Thyroid gland (tissue), 4 donors: ENCODE measurements around the gene OR4N2. TPM values are rescaled to one million over a fixed set of nuclear protein-coding genes. Genes with fewer than 3 reads are reported as not detected.
"Not testable (repeated sequence)": the region's sequence is repeated elsewhere in the genome, so short reads cannot be mapped to it uniquely, and the experiment has no call there.

ENCODE experiments used
- DNase-seq, 2 donors: peaks; one replicate each; pipeline ENCODE4 v3.0.0-alpha.2; 2019
- H3K27ac ChIP-seq, 3 donors: fragments of 200-600 bp; sonication (generic); 1 replicate in 2 of 3; 2 replicates in 1 of 3; pipeline ENCODE4 v1.5.1; 2016 to 2019; ENCODE audit warnings: mild to moderate bottlenecking in 1 of 3, moderate library complexity in 1 of 3
- H3K27me3 ChIP-seq: fragments of 200-600 bp; sonication (generic); one replicate; pipeline ENCODE4 v1.5.1; 2019
- H3K36me3 ChIP-seq, 2 donors: fragments of 200-600 bp; sonication (generic); one replicate each; pipeline ENCODE4 v1.5.1; 2016 to 2019
- H3K4me1 ChIP-seq, 2 donors: fragments of 200-600 bp; sonication (generic); one replicate each; pipeline ENCODE4 v1.5.1; 2017 to 2019
- H3K4me3 ChIP-seq, 3 donors: fragments of 200-600 bp; sonication (generic); replicated peaks in 1 of 3; 1 replicate in 2 of 3; 2 replicates in 1 of 3; pipeline ENCODE4 v1.5.1; 2016; ENCODE audit warnings: mild to moderate bottlenecking in 1 of 3
- H3K9me3 ChIP-seq: fragments of 200-600 bp; sonication (generic); one replicate; pipeline ENCODE4 v1.5.1; 2017
- POLR2A ChIP-seq, 2 donors: fragments of 450-650 bp; IDR thresholded peaks; one replicate each; pipeline ENCODE4 v1.6.1; 2017; ENCODE audit warnings: antibody characterized with exemption in 2 of 2, mild to moderate bottlenecking in 2 of 2, moderate library complexity in 1 of 2
- WGBS, 2 donors: methylation state at CpG; one replicate each; pipeline ENCODE4 v1.1.5; 2017; 5-methylcytosine and 5-hydroxymethylcytosine counted together
- intact Hi-C: fragments of 100-400 bp; cut with DNase I; formaldehyde crosslinking; loops from one replicate; pipeline ENCODE4 v1.15.1; 2023
- total RNA-seq, 4 donors: library from RNA; depleted of rRNA; stranded (reverse); fragments of >200 nt; gene quantifications; one replicate each; pipeline ENCODE4 v1.2.3, GENCODE V29; 2016
- TF ChIP-seq, protein P1 (sequence below), 6 experiments: fragments of 200-600 bp in 3 of 6; fragments of 450-650 bp in 3 of 6; sonication (generic) in 3 of 6; IDR thresholded peaks; one replicate each; pipeline ENCODE4 v1.5.1; 2016 to 2019; ENCODE audit warnings: antibody characterized with exemption in 6 of 6, mild to moderate bottlenecking in 2 of 6, inconsistent platforms in 1 of 6, moderate library complexity in 1 of 6

The OR4N2 gene, protein sequence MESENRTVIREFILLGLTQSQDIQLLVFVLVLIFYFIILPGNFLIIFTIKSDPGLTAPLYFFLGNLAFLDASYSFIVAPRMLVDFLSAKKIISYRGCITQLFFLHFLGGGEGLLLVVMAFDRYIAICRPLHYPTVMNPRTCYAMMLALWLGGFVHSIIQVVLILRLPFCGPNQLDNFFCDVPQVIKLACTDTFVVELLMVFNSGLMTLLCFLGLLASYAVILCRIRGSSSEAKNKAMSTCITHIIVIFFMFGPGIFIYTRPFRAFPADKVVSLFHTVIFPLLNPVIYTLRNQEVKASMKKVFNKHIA
- total RNA-seq, result not detected

DNA sequence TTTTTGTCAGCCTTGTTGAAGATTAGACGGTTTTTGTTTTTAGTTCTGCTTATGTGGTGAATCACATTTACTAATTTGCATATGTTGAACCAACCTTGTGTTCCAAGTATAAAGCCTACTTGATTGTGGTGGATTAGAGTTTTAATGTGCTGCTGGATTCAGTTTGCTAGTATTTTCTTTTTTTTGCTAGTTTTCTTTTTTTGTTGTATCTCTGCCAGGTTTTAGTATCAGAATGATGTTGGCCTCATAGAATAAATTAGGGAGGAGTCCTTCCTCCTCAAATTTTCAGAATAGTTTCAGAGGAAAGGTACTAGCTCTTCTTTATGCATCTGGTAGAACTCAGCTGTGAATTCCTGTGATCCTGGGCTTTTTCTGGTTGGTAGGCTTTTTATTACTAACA lies at the start of gene OR4N2:
OR4N2 (plus strand) TSS at position 301 of the 400 bp plus-strand sequence. CDS start 23,679 bp downstream, outside the sequence.
- H3K4me1 ChIP-seq, intact Hi-C loops, H3K9me3 ChIP-seq, H3K27me3 ChIP-seq, H3K27ac ChIP-seq, H3K36me3 ChIP-seq, DNase-seq, H3K4me3 ChIP-seq: not testable (repeated sequence)
- WGBS, 2 donors, result 72 to 76% methylated on average over 1 of the region's 1 CpG

DNA sequence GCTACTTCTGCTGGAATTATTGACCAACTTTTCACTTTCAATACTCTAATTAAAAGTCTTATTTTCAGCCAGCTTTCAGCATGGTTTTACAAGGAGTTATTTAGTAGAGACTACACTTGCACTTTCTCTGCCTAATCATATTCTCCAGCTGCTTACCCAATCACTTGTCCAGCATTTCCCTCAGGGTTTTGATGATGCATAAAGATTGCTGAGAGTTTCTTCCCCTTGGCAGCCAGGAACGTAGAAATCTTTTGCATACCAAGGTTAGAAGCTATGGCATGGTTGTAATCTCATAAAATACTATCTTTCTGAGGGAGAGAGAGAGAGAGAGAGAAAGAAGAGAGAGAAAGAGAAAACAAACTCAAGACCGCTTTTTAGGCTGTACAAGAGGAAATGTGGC lies 49.4 kb upstream of the OR4N2 start:
- H3K4me1 ChIP-seq, result no peaks in the 10 kb centered on the region
- no peak for DNase-seq
- H3K4me3 ChIP-seq, result no peak overlapping the region
- WGBS, 2 donors, result 33 to 38% methylated on average over 2 of the region's 2 CpGs
- H3K9me3 ChIP-seq, result no peaks in the 10 kb centered on the region
- no peaks in the 10 kb centered on the region for H3K27me3 ChIP-seq
- H3K27ac ChIP-seq, result no peak overlapping the region
- intact Hi-C loops, result no loop called here
- TF ChIP-seq, protein P1, sequence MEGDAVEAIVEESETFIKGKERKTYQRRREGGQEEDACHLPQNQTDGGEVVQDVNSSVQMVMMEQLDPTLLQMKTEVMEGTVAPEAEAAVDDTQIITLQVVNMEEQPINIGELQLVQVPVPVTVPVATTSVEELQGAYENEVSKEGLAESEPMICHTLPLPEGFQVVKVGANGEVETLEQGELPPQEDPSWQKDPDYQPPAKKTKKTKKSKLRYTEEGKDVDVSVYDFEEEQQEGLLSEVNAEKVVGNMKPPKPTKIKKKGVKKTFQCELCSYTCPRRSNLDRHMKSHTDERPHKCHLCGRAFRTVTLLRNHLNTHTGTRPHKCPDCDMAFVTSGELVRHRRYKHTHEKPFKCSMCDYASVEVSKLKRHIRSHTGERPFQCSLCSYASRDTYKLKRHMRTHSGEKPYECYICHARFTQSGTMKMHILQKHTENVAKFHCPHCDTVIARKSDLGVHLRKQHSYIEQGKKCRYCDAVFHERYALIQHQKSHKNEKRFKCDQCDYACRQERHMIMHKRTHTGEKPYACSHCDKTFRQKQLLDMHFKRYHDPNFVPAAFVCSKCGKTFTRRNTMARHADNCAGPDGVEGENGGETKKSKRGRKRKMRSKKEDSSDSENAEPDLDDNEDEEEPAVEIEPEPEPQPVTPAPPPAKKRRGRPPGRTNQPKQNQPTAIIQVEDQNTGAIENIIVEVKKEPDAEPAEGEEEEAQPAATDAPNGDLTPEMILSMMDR (IDR thresholded peaks at IDR 0.05), result no peak
- no peak for TF ChIP-seq POLR2A (IDR thresholded peaks at IDR 0.05)
- H3K36me3 ChIP-seq, result no peaks in the 10 kb centered on the region

DNA sequence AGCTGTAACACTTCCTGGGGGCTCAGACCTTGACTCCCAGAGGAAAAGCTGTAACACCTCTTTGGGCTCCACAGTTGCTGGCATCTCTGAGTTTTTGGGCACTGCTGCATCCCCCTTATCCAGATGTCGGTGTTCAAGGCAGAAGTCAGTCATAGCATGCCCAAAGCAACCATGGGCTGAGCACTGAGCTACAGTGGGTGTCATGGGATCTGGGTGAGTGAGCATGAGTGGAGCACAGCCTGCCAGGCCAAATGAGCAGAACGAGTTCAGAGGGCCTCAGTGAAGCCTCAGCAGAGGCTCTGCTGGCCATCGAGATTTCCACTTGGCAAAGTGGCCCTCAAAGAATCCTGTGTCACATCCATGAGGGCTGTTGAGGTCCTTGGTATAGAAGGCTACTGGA lies 32.1 kb upstream of the OR4N2 start:
- H3K27ac ChIP-seq, H3K27me3 ChIP-seq, intact Hi-C loops, H3K4me1 ChIP-seq, H3K9me3 ChIP-seq, DNase-seq, H3K4me3 ChIP-seq, H3K36me3 ChIP-seq: not testable (repeated sequence)
- WGBS, 2 donors, result 42 to 55% methylated on average over 3 of the region's 3 CpGs

DNA sequence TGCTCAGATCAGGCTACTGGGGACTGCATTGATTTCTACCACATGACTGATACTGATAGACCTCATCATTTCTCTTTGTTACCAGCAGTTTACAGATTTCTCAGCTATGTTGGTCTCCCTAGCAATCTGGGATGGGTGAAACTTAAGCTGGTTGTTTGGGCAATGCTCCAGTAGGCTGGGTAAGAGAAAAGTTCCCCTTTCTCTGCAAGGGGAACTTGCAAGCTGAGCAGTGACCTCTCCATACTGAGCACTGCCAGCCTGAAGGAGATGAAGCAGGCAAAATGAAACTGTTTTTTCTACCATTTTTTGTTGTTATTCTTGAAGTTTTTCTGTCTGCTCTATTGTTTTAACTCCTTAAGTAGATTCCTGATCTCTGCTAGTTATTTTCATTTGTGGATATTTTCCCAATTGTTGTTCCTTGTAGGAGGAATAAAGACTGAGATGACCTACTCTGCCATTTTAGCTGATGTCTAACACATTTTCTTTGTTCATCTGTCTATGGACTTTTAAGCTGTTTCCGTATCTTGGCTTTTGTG lies 31.6 kb upstream of the OR4N2 start:
- 87 to 91% methylated on average over 1 of the region's 1 CpG for WGBS, 2 donors
- Histone ChIP-seq H3K27me3 (no peaks in the 10 kb centered on the region), H3K27ac (no peak overlapping the region), H3K36me3 (no peaks in the 10 kb centered on the region), H3K4me1 (no peaks in the 10 kb centered on the region), H3K9me3 (no peaks in the 10 kb centered on the region), H3K4me3 (no peak overlapping the region)
- DNase-seq, result no peak
- TF ChIP-seq POLR2A (IDR thresholded peaks at IDR 0.05), result no peak
- TF ChIP-seq, protein P1 (IDR thresholded peaks at IDR 0.05), result no peak
- intact Hi-C loops, result no loop called here

DNA sequence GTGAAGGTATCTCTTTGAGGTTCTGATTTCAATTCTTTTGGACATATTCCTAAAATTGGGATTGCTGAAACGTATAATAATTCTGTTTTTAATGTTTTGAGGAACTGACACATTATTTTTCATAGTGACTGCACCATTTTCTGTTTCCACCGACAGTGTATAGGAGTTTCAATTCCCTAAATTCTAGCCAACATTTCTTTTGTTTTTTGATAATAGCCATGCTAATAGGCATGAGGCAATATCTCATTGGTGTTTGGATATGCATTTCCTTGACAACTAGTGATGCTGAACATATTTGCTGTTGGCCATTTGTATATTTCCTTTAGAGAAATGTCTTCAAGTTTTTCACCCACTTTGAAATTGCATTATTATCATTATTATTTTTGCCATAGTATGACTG lies 31.1 kb upstream of the OR4N2 start:
- H3K27me3 ChIP-seq, DNase-seq, H3K36me3 ChIP-seq, H3K9me3 ChIP-seq, H3K4me3 ChIP-seq, H3K27ac ChIP-seq, intact Hi-C loops, H3K4me1 ChIP-seq: not testable (repeated sequence)
- 45 to 47% methylated on average over 2 of the region's 2 CpGs for WGBS, 2 donors

DNA sequence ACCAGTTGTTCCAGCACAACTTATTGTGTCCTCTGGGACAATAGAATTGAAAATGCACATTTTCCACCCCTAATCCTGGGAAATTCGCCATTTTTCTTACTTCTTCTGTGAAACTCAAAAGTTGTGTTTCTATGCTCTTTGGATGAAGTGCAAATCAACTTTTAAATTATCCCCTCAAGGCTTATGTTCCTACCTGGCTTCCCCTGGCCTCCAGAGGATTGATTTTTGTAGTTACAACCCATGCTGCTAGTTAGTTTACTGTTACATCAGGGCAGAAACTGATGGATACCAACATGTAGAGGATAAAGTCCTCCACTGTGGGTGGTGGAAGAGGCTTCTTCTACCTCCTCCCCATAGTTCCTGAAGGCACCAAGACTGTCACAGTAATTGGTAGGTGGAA lies 30.4 kb upstream of the OR4N2 start, which contains the start of gene OR4M1:
OR4M1 (plus strand) TSS at position 301 of the 400 bp plus-strand sequence. CDS start 6,819 bp downstream, outside the sequence.
- intact Hi-C loops, H3K4me3 ChIP-seq, H3K36me3 ChIP-seq, H3K27me3 ChIP-seq, H3K9me3 ChIP-seq, DNase-seq, H3K27ac ChIP-seq, H3K4me1 ChIP-seq: not testable (repeated sequence)
- 9 to 13% methylated on average over 1 of the region's 1 CpG for WGBS, 2 donors

DNA sequence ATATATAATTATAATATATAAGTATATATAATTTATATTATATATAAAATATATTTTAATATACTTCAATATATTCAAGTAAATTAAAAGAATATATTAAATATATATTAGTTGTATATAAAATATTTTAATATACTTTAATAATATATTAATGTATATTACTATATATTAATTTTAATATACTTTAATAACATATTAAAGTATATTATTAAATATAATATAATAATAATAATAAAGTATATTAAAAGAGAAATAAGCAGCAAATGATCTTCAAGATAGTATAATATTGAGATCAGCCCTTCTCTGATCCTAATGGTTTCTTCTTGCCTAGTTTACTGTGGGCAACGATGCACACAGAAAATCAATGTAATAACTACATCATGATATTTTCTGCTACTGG lies 28.0 kb upstream of the OR4N2 start:
- 73% methylated on average over 1 of the region's 1 CpG for WGBS, 2 donors
- TF ChIP-seq POLR2A (IDR thresholded peaks at IDR 0.05), result no peak
- TF ChIP-seq, protein P1 (IDR thresholded peaks at IDR 0.05), result no peak
- no peaks in the 10 kb centered on the region for H3K9me3 ChIP-seq
- H3K4me3 ChIP-seq, result no peak overlapping the region
- no peaks in the 10 kb centered on the region for H3K4me1 ChIP-seq
- intact Hi-C loops, result no loop called here
- H3K36me3 ChIP-seq, result no peaks in the 10 kb centered on the region
- H3K27me3 ChIP-seq, result no peaks in the 10 kb centered on the region
- no peak overlapping the region for H3K27ac ChIP-seq
- no peak for DNase-seq

DNA sequence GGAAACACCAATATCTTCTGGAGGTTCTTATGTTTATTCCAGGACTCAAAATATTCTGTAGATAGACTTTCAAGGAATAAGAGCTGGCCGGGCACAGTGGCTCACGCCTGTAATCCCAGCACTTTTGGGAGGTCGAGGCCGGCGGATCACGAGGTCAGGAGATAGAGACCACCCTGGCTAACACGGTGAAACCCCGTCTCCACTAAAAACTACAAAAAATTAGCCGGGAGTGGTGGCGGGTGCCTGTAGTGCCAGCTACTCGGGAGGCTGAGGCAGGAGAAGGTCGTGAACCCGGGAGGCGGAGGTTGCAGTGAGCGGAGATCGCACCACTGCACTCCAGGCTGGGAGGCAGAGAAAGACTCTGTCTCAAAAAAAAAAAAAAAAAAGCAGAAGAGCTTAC lies 17.7 kb upstream of the OR4N2 start:
- DNase-seq, intact Hi-C loops, H3K4me3 ChIP-seq, H3K4me1 ChIP-seq, H3K36me3 ChIP-seq, H3K9me3 ChIP-seq, H3K27me3 ChIP-seq, H3K27ac ChIP-seq: not testable (repeated sequence)
- 79 to 81% methylated on average over 16 of the region's 16 CpGs for WGBS, 2 donors

DNA sequence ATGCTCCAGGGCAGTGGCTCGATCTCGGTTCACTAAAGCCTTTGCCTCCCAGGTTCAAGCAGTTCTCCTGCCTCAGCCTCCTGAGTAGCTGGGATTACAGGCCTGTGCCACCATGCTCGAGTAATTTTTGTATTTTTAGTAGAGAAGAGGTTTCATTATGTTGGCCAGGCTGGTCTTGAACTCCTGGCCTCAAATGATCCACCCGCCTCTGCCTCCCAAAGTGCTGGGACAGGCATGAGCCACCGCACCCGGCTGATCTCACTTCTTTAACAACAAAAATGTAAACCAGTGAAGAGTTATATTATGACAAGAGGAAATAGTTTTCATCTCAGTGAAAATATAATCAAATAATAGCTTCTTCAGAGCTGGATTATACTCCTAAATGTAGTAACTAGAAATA lies 16.3 kb upstream of the OR4N2 start:
- H3K4me3 ChIP-seq, H3K9me3 ChIP-seq, H3K27me3 ChIP-seq, intact Hi-C loops, H3K27ac ChIP-seq, DNase-seq, H3K4me1 ChIP-seq, H3K36me3 ChIP-seq: not testable (repeated sequence)
- 70 to 74% methylated on average over 6 of the region's 6 CpGs for WGBS, 2 donors

DNA sequence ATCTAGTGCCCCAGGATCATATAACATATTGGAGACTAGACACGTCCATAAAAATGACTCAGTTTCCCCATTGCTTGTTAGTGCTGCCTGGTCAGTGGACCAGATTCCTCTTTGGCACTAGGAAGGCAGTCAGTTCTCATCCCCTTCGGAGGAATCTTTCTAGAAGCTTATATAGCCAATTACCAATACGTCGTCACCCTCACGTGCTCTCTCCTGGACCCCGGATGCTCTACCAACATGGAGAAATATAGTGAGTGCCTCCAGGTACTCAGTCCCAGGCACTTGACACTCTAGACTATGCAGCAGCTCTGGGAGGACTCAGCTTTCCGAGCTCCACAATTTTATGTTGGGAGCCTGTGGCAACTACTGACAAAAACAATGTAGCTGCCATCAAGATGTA lies 15.4 kb upstream of the OR4N2 start:
- H3K9me3 ChIP-seq, H3K36me3 ChIP-seq: not testable (repeated sequence)

More for the DNA sequence above, 15.4 kb upstream of the OR4N2 start:
- WGBS, 2 donors, result 64 to 66% methylated on average over 7 of the region's 7 CpGs
- H3K4me3 ChIP-seq, intact Hi-C loops, H3K4me1 ChIP-seq, DNase-seq, H3K27ac ChIP-seq, H3K27me3 ChIP-seq: not testable (repeated sequence)
